Upper lobe of right lung (tissue), 1 donor: ENCODE measurements around the gene GALT. TPM values are rescaled to one million over a fixed set of nuclear protein-coding genes. Genes with fewer than 3 reads are reported as not detected.

ENCODE experiments used
- ATAC-seq: fragments of 200-7000 bp; cut with Tn5 transposase; one replicate; pipeline ENCODE4 v1.9.1; 2020; ENCODE audit warnings: mild to moderate bottlenecking, moderate library complexity
- DNase-seq: peaks from one replicate; pipeline ENCODE4 v3.0.0-alpha.2; 2020
- H3K27ac ChIP-seq: fragments of 200-600 bp; one replicate; pipeline ENCODE4 v1.8.0; 2022
- H3K27me3 ChIP-seq: fragments of 200-600 bp; one replicate; pipeline ENCODE4 v1.8.0; 2022; ENCODE audit warnings: mild to moderate bottlenecking
- H3K36me3 ChIP-seq: fragments of 200-600 bp; one replicate; pipeline ENCODE4 v1.8.0; 2022
- H3K4me1 ChIP-seq: fragments of 200-600 bp; one replicate; pipeline ENCODE4 v1.8.0; 2022
- H3K4me3 ChIP-seq: fragments of 200-600 bp; one replicate; pipeline ENCODE4 v1.8.0; 2022; ENCODE audit warnings: mild to moderate bottlenecking
- H3K9me3 ChIP-seq: fragments of 200-600 bp; one replicate; pipeline ENCODE4 v1.8.0; 2022
- CTCF ChIP-seq: fragments of 200-600 bp; IDR thresholded peaks from one replicate; pipeline ENCODE4 v1.8.0; 2022; ENCODE audit warnings: antibody characterized with exemption
- intact Hi-C: fragments of 100-400 bp; cut with DNase I; formaldehyde crosslinking; loops from one replicate; pipeline ENCODE4 v1.11.0; 2022
- total RNA-seq: library from RNA; stranded (reverse); fragmentation: NEBNext Ultra II Directional; extraction: Animal tissue kit (Norgen Biotek cat#: 25700); gene quantifications from one replicate; pipeline ENCODE4 v1.2.1, GENCODE V29; 2021
- donor health status: DM: no; HTN: yes; CAD: no; lungs with severe emphysema.

The GALT gene
- total RNA-seq, 1 donor from 2014 or later = 47.6 TPM

- intact Hi-C loops = no loop called here
- no peak overlapping the region for H3K27ac ChIP-seq
- ATAC-seq (no peak), DNase-seq (no peak)
- no peak overlapping the region for H3K4me3 ChIP-seq
- no peak for TF ChIP-seq CTCF
- peaks cover 5% of the 10 kb centered on the region for H3K4me1 ChIP-seq
- H3K27me3 ChIP-seq = no peaks in the 10 kb centered on the region
- no peaks in the 10 kb centered on the region for H3K9me3 ChIP-seq
- H3K36me3 ChIP-seq = no peaks in the 10 kb centered on the region
Measured at GRCh38 chr9:34671307-34671706, 24.8 kb downstream of the GALT start.

- no peaks in the 10 kb centered on the region for H3K36me3 ChIP-seq
- no peak for ATAC-seq
- TF ChIP-seq CTCF = no peak
Measured at GRCh38 chr9:34674440-34674839, 28.0 kb downstream of the GALT start.

GRCh38 chr9:34675048-34675714 lies 28.7 kb downstream of the GALT start:
- DNase-seq (no peak), ATAC-seq (peak; percentile 83)
- Histone ChIP-seq H3K4me1 (no peaks in the 10 kb centered on the region), H3K4me3 (no peak overlapping the region), H3K27ac (no peak overlapping the region), H3K36me3 (no peaks in the 10 kb centered on the region), H3K9me3 (no peaks in the 10 kb centered on the region), H3K27me3 (no peaks in the 10 kb centered on the region)
- TF ChIP-seq CTCF = peak; percentile 61
- intact Hi-C loops = no loop called here

More at GRCh38 chr9:34674440-34674839, 28.0 kb downstream of the GALT start:
- Histone ChIP-seq H3K4me1 (no peaks in the 10 kb centered on the region), H3K27me3 (no peaks in the 10 kb centered on the region), H3K9me3 (no peaks in the 10 kb centered on the region), H3K4me3 (no peak overlapping the region), H3K27ac (no peak overlapping the region)
- intact Hi-C loops = no loop called here
- DNase-seq = no peak

- Histone ChIP-seq H3K27ac (no peak overlapping the region), H3K4me3 (no peak overlapping the region), H3K9me3 (no peaks in the 10 kb centered on the region), H3K4me1 (no peaks in the 10 kb centered on the region), H3K36me3 (no peaks in the 10 kb centered on the region), H3K27me3 (no peaks in the 10 kb centered on the region)
- no peak for ATAC-seq
- DNase-seq = no peak
- intact Hi-C loops = no loop called here
- TF ChIP-seq CTCF = no peak
Measured at GRCh38 chr9:34675869-34676268, 29.4 kb downstream of the GALT start.

GRCh38 chr9:34684145-34684544 lies 37.7 kb downstream of the GALT start:
- DNase-seq (no peak), ATAC-seq (no peak)
- no peak overlapping the region for H3K27ac ChIP-seq
- H3K4me3 ChIP-seq = no peak overlapping the region
- no peak for TF ChIP-seq CTCF
- no peaks in the 10 kb centered on the region for H3K27me3 ChIP-seq
- H3K4me1 ChIP-seq = no peaks in the 10 kb centered on the region
- intact Hi-C loops = no loop called here
- no peaks in the 10 kb centered on the region for H3K9me3 ChIP-seq
- no peaks in the 10 kb centered on the region for H3K36me3 ChIP-seq

- no peaks in the 10 kb centered on the region for H3K27me3 ChIP-seq
- no peak overlapping the region for H3K27ac ChIP-seq
- DNase-seq (no peak), ATAC-seq (no peak)
- H3K9me3 ChIP-seq = no peaks in the 10 kb centered on the region
- no peak overlapping the region for H3K4me3 ChIP-seq
- H3K4me1 ChIP-seq = no peaks in the 10 kb centered on the region
- no peaks in the 10 kb centered on the region for H3K36me3 ChIP-seq
- intact Hi-C loops = no loop called here
- no peak for TF ChIP-seq CTCF
Measured at GRCh38 chr9:34684816-34685215, 38.3 kb downstream of the GALT start.
